ENCODE results near the gene EFNA2. TPM values are rescaled to one million over a fixed set of nuclear protein-coding genes. Genes with fewer than 3 reads are reported as not detected.

The EFNA2 gene
- total RNA-seq, 1 donor from 2014 or later, result not detected

GRCh38 chr19:1277061-1277460, 8.6 kb upstream of the EFNA2 start:
- intact Hi-C loops (cut with DNase I), result loop anchor here (10.0 kb wide), 1 partner anchor 108 kb away; the partner anchor contains the start of gene NDUFS7
- DNase-seq (no peak), ATAC-seq (ENCODE audit: poor library complexity) (no peak)

GRCh38 chr19:1278074-1278473, 7.6 kb upstream of the EFNA2 start:
- no peak for DNase-seq
- ATAC-seq (ENCODE audit: poor library complexity), result no peak
- intact Hi-C loops (cut with DNase I), result loop anchor here (10.0 kb wide), 1 partner anchor 107 kb away; the partner anchor contains the start of gene NDUFS7

GRCh38 chr19:1278713-1279660, 6.7 kb upstream of the EFNA2 start:
- DNase-seq (no peak), ATAC-seq (ENCODE audit: poor library complexity) (no peak)
- intact Hi-C loops (cut with DNase I), result loop anchor here (10.0 kb wide), 1 partner anchor 106 kb away; the partner anchor contains the start of gene NDUFS7

DNA sequence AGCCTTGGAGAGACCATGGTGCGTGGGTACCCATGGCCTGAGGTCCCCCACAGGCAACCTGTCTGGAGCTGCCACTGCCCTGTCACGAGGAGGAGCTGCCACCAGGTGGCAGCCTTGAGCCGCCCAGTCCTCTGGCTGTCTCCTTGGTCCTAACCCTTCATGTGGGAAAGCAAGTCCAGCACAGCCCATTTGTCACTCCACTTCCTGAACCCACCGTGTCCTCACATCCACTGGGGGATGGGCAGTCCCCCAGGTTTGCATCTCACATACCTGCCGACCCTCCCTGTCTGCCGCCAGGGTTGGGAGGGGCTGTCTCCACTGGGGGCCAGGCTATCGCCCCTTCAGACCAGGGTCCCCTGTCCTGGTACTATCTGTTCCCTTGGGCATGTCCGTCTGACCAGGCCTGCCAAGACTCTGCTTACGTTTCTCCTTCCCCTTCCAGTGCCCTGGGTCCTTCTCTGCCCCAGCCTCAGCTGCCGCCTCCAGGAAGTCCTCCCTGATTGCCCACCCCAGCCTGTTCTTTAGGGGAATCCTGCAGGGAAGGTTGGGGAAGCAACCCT, 5.8 kb upstream of the EFNA2 start:
- ATAC-seq (ENCODE audit: poor library complexity) (peak; percentile 39), DNase-seq (peak; percentile 88)
- intact Hi-C loops (cut with DNase I), result loop anchor here (10.0 kb wide), 1 partner anchor 105 kb away; the partner anchor contains the start of gene NDUFS7

DNA sequence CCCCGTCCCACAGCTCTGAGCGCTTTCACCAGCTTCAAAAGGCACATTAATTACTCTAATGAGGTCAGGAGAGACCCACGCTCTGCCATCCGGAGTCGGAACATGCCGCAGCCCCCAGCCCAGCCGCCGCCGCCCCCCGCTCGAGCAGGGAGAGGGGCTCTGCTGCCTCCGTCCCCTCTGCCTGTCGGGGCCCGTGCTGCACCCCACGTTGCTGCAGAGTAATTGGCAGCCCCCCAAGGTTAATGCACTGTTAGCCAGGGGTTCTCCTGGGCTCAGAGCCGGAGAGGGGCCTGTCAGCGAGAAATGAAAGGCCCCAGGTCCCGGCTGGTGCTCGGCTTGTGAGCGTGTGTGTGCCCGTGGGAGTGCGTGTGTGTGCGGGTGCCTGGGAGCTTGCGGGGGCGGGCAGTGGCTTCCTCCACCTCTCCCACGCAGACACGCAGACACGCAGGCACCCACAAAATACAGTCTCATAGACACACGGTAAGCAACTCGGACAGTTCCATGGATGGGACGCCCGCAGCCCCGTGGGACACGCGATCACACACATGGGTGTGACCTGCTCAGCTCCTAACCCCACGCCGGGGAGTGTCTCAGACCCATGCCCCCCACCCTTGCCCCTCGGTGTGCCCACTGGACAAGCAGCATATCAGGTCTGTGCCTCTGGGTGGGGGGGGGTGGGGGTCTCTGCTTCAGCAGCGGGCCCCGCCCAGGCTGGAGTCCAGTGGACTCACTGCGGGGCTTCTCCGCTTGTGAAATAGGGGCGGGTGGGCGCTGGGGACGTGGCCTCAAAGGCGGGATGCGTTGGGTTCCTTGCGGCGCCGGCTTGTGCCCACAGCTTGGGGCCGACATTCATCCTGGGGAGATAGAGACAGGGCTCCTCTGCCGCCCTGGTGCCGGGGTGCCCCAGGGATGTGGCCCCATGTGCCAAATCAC, 4.8 kb upstream of the EFNA2 start:
- ATAC-seq (ENCODE audit: poor library complexity) (no peak), DNase-seq (no peak)
- intact Hi-C loops (cut with DNase I), result no loop called here

- intact Hi-C loops (cut with DNase I), result no loop called here
- DNase-seq, result no peak
- no peak for ATAC-seq (ENCODE audit: poor library complexity)
These were observed 3.9 kb upstream of the EFNA2 start for GRCh38 chr19:1281569-1282287.

- intact Hi-C loops (cut with DNase I), result no loop called here
- DNase-seq (no peak), ATAC-seq (ENCODE audit: poor library complexity) (no peak)
These were observed 3.0 kb upstream of the EFNA2 start for GRCh38 chr19:1282588-1283206.

DNA sequence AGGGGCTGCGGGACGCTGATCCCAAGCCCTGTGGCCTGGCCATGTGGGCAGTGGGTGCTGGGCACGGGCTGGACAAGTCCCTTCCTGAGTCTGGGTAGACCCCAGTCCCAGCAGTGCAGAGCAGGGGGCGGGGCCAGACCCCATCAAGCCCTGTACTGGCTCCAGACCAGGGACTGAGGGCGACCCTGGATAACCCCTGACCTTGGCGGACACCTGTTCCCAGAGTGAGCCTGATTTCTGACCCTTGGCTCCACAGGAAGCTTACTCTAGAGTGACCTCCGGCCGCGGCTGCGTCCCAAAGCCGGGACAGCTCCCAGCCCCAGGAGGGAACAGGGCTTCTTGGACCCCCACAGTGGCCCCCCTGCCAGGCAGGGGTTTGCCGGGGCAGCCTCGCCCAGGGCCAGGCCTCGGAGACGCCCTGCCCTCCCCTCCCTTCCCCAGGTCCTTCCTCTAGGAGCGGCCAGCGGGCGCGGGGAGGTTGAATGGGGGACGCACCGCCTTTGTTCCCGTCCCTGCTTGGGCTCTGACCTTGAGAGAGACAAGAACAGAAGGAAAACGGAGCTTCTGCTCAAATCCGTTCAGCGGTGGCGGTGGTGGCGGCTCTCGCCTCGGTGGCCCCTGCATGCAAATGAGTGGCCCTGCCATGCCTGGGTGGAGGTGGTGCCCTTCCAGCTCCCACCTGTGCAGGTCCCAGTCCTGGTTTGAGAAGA, 2.3 kb upstream of the EFNA2 start:
- no peak for ATAC-seq (ENCODE audit: poor library complexity)
- no peak for DNase-seq
- intact Hi-C loops (cut with DNase I), result no loop called here

DNA sequence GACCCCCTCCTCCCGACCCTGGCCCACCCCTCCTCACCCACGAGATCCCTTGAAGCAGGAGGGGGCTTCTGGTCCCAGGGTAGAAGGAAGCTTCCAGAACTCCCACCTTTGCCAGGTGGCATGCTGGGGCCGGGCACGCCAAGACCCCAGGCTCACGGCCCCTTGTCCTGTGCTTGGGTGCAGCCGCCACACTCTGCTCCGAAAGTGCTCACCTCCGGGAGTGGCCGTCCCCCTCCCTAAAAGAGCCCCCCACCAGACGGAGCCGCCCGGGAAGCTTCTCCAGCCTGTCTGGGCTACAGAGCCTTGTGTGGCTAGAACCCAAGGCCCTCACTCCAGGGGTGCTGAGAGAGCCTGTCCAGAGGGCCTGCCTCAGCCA, 1.8 kb upstream of the EFNA2 start:
- intact Hi-C loops (cut with DNase I), result no loop called here
- DNase-seq (no peak), ATAC-seq (ENCODE audit: poor library complexity) (no peak)

DNA sequence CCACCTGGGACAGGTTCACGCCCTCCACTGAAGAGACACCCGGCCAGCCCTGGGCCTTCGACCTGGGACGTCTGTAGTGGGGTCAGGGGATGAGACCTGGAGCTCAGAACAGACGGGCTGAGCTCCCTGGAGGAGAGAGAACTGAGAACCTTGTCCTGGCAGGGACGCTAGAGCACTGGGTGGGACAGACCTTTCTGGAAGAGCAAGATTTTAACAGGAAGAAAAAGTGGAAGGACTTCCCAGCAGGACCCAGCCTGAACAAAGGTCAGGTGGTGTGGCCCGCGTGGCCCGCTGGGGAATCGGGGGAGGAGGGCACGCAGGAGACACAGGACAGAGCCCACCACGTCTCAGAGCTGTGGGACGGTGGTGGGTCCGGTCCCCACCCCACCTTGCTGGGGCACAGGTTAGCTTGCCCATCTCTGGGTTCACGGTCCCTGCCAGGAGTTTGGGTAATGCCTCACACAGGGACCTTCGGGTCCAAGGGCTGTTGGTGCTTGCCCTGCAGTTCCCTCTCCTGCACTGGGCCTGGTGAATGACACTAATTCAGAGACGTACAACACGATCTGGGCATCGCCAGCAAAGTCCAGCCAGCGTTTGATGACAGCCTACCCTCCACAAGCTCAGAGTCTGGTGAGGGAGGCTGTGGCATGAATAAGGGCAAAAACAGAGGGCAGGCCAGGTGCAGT, 1.2 kb upstream of the EFNA2 start:
- DNase-seq (no peak), ATAC-seq (ENCODE audit: poor library complexity) (no peak)
- intact Hi-C loops (cut with DNase I), result no loop called here

DNA sequence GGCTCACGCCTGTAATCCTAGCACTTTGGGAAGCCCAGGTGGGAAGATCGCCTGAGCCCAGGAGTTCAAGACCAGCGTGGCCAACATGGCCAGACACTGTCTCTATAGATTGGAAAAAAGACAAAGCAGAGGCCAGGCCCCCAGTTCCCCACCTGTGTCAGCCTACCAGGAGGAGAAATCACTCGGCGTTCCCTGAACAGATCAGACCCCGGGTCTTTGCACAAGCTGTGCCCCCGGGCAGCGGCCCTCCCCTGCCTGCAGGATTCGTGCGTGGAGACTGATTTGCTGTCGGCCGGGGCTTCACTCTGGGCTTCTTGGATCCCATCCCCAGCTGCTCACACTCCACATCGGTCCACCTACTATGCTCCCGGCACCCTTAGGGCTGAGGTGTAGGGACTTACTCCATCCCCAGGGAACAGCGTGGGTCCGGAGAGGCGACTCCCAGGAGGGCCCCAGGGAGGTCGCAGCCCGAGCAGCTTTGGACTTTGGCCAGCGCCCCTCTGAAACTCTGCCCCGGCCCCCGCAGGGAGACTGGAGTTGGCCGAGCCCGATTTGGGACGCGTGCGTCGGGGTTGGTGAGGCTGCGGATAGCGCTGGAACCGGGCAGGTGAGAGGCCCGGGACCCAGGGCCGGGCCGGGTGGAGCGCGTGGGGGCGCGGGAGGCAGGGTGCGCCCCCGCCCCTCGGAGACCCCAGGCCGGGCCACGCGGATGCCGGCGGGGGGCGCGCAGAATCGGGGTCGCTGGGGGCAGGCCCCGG, 515 bp upstream of the EFNA2 start:
- intact Hi-C loops (cut with DNase I), result no loop called here
- no peak for DNase-seq
- no peak for ATAC-seq (ENCODE audit: poor library complexity)

DNA sequence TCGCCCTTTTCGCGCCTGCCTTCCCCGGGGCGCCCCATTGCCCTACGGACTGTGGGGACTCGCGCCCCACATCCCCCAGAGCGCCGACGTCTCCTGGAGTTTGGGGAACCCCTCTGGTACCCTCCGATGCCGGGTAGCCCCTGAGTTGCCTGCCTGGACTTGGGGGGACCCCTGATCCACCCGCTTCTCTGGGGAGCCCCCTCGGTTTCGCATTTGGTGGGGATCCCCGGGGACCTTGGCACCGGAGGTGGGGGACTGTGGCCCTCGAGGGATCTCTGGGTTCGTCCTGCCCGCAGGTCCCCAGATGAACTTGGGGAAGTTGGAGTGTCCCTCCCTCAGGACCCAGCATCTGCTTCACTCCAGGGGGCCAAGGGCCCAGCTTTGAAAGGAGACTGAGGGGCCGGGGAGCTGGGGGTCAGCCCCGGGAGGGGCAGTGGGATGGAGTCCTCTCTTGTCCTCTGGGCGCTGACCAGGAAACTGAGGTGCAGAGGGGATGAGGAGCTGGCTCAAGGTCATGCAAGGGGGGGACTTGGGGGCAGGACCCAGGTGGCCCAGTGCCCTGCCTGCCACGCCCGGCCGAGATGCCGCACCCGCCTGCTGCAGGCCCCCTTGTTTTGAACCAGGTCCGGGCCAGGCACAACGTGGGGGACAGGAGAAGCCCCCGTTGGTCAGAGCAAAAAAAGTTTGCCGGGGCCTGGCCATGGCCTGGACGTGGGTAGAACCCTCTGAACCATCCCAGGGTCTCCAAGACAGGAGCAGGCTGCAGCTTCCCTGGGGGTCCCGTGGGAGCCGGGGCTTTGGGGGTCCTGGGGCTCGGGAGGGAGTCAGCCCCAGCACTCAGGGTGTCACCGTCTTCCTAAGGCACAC, 1.0 kb downstream of the EFNA2 start:
- intact Hi-C loops (cut with DNase I), result no loop called here
- DNase-seq (no peak), ATAC-seq (ENCODE audit: poor library complexity) (no peak)

DNA sequence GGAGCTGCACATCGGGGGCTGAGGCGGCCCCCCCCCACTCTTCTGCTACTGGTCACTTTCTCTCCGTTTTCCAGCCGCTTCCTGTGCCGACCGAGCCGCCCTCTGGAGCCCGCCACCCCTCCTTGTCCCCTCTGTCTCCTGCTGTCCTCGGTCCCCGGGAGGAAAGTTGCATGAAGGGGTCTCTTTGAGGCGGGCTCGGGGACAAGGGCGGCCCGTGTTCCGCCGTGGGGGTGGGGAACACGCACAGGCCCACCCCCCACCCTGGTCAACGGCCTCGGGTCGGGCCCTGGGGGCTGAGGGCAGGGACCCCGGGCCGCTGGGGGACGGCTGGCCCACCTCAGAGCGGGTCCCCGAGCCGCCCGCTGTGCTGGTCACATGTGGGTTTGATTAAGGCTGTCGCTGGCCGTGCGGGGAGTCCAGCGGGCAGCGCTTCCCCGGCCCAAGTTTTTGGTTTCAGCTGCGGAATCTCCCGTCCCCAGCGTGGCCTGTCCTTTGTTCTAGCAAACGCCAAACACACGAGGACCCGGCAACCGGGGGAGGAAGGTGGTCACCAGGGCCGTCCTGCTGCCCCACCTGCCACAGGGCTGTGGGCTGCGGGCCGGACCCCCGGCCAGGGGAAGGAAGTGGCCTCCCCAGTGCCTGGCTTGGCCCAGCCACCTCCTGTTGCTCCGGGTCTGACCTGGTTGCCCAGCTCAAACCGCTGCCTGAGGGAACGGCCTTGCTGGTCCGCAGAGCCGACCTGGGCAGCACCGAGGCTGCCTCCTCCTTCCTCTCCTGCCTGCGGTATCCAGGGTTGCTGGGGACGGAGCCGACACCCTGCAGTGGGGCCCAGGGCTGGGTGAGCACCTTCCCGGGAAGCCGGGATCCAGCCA, 1.9 kb downstream of the EFNA2 start:
- intact Hi-C loops (cut with DNase I), result no loop called here

GRCh38 chr19:1288226-1288612, 2.5 kb downstream of the EFNA2 start:
- DNase-seq, result no peak
- ATAC-seq (ENCODE audit: poor library complexity), result no peak
- intact Hi-C loops (cut with DNase I), result no loop called here

More for the DNA sequence above, 1.9 kb downstream of the EFNA2 start:
- ATAC-seq (ENCODE audit: poor library complexity), result no peak
- DNase-seq, result no peak
